HepG2 (cell line): ENCODE measurements around the gene HSP90AB1. TPM values are rescaled to one million over a fixed set of nuclear protein-coding genes. Genes with fewer than 3 reads are reported as not detected.

Experiments
- FOXJ3 ChIP-seq: sonication (generic); formaldehyde crosslinking; IDR thresholded peaks from 2 replicates; pipeline ENCODE4 v1.4.0; 2020; ENCODE audit warnings: missing genetic modification reagents, mild to moderate bottlenecking, borderline replicate concordance
- GABPB1 ChIP-seq: IDR thresholded peaks from 2 replicates; pipeline ENCODE4 v1.6.1; 2016; ENCODE audit warnings: mild to moderate bottlenecking, missing genetic modification reagents, moderate library complexity, missing compliant biosample characterization
- HNRNPL ChIP-seq: fragments of 200-400 bp; formaldehyde crosslinking; IDR thresholded peaks from 2 replicates; pipeline ENCODE4 v1.6.1; 2017; ENCODE audit warnings: mild to moderate bottlenecking, low read depth, low read length
- IRF2 ChIP-seq: IDR thresholded peaks from 2 replicates; pipeline ENCODE4 v1.6.1; 2018; ENCODE audit warnings: missing genetic modification reagents, missing compliant biosample characterization
- KAT7 ChIP-seq: IDR thresholded peaks from 2 replicates; pipeline ENCODE4 v1.6.1; 2018; ENCODE audit warnings: borderline replicate concordance, missing compliant biosample characterization
- LBX2 ChIP-seq: sonication (generic); formaldehyde crosslinking; IDR thresholded peaks from 2 replicates; pipeline ENCODE4 v1.5.0; 2020; ENCODE audit warnings: missing genetic modification reagents, mild to moderate bottlenecking, borderline replicate concordance
- MAF1 ChIP-seq: sonication (generic); formaldehyde crosslinking; IDR thresholded peaks from 2 replicates; pipeline ENCODE4 v1.5.0; 2020; ENCODE audit warnings: missing genetic modification reagents, borderline replicate concordance
- NFE2L1 ChIP-seq: sonication (generic); formaldehyde crosslinking; IDR thresholded peaks from 2 replicates; pipeline ENCODE4 v1.4.0; 2020; ENCODE audit warnings: missing genetic modification reagents, mild to moderate bottlenecking, borderline replicate concordance
- NR1H2 ChIP-seq: sonication (generic); formaldehyde crosslinking; IDR thresholded peaks from 2 replicates; pipeline ENCODE4 v1.8.1; 2022; ENCODE audit warnings: low read depth, missing genetic modification reagents, borderline replicate concordance
- SNAPC4 ChIP-seq: sonication (generic); formaldehyde crosslinking; IDR thresholded peaks from 2 replicates; pipeline ENCODE4 v1.4.0; 2020; ENCODE audit warnings: mild to moderate bottlenecking, missing genetic modification reagents
- THYN1 ChIP-seq: sonication (generic); formaldehyde crosslinking; IDR thresholded peaks from 2 replicates; pipeline ENCODE4 v1.8.1; 2023; ENCODE audit warnings: low read depth, mild to moderate bottlenecking, moderate library complexity, missing genetic modification reagents, borderline replicate concordance
- ZNF354B ChIP-seq: sonication (generic); formaldehyde crosslinking; IDR thresholded peaks from 2 replicates; pipeline ENCODE4 v1.8.0; 2022; ENCODE audit warnings: mild to moderate bottlenecking, missing genetic modification reagents
- ZNF558 ChIP-seq: sonication (generic); formaldehyde crosslinking; IDR thresholded peaks from 2 replicates; pipeline ENCODE4 v1.9.0; 2022; ENCODE audit warnings: mild to moderate bottlenecking, missing genetic modification reagents, borderline replicate concordance
- ZXDC ChIP-seq: sonication (generic); formaldehyde crosslinking; IDR thresholded peaks from 2 replicates; pipeline ENCODE4 v1.5.0; 2020; ENCODE audit warnings: mild to moderate bottlenecking, missing genetic modification reagents
- polyA plus RNA-seq, 8 experiments: library from polyadenylated mRNA; depleted of rRNA in 3 of 8; stranded (reverse) in 7 of 8; unstranded in 1 of 8; fragments of >200 nt; fragmentation: Illumina TruSeq in 4 of 8; extraction: Trizol in 4 of 8; gene quantifications; 2 replicates each; pipeline versions ENCODE4 v1.2.1 to v1.2.3, GENCODE V29; 2011 to 2016; ENCODE audit warnings: low read depth in 4 of 8, missing spikeins in 1 of 8, mixed read lengths in 1 of 8; ENCODE audit not compliant: insufficient read depth in 1 of 8
- total RNA-seq, 5 experiments: library from RNA; depleted of rRNA; stranded (reverse); fragments of >200 nt; fragmentation: Illumina TruSeq; extraction: Trizol; gene quantifications; 2 replicates each; pipeline ENCODE4 v1.2.3, GENCODE V29; 2016; ENCODE audit warnings: low read depth in 1 of 5
- TF ChIP-seq, protein P1 (sequence below): sonication (generic); formaldehyde crosslinking; IDR thresholded peaks from 2 replicates; pipeline ENCODE4 v1.8.0; 2022; ENCODE audit warnings: mild to moderate bottlenecking, missing genetic modification reagents; ENCODE audit not compliant: insufficient replicate concordance
- TF ChIP-seq, protein P2 (sequence below): sonication (generic); formaldehyde crosslinking; IDR thresholded peaks from 2 replicates; pipeline ENCODE4 v1.4.0; 2020; ENCODE audit warnings: low read depth, mild to moderate bottlenecking, missing genetic modification reagents

The HSP90AB1 gene
- total and polyA plus RNA-seq, 2 of the 13 experiments (the other 11 are each of a cell fraction or from before 2014, with no cell fraction given), result 1,325 to 1,472 TPM

DNA sequence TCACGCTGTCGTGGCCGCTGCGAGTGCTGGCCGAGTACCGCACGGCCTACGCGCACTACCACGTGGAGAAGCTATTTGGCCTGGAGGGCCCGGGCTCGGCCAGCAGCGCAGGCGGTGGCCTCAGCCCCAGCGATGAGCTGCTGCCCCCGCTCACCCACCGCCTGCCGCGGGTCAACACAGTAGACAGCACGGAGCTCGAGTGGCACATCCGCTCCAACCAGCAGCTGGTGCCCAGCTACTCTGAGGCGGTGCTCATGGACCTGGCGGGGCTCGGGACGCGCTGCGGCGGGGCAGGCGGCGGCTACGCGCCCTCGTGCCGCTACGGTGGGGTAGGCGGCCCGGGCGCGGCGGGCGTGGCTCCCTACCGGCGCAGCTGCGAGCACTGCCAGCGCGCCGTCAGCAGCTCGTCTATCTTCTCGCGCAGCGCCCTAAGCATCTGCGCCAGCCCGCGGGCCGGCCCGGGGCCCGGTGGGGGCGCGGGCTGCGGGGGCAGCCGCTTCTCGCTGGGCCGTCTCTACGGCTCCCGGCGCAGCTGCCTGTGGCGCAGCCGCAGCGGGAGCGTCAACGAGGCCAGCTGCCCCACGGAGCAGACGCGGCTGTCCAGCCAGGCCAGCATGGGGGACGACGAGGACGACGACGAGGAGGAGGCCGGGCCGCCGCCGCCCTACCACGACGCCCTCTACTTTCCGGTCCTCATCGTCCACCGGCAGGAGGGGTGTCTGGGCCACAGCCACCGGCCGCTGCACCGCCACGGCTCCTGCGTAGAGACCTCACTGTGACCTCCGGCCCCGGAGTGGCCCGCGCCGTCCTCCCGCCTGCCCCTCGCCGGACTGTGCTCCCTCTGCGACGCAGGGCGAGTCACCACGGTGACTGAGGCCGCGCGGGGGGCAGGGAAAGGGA lies 29.1 kb downstream of the HSP90AB1 start (continued):
- TF ChIP-seq THYN1 (no peak), NFE2L1 (no peak), IRF2 (CRISPR knock-in tag) (no peak), NR1H2 (CRISPR knock-in tag) (no peak; the same call in 1 of the 2 replicates), ZNF558 (CRISPR knock-in tag) (no peak), MAF1 (CRISPR knock-in tag) (no peak), ZXDC (no peak), SNAPC4 (CRISPR knock-in tag) (no peak), FOXJ3 (CRISPR knock-in tag) (no peak), KAT7 (CRISPR knock-in tag) (no peak), GABPB1 (CRISPR knock-in tag) (peak; percentile 12; the same call in 1 of the 2 replicates), HNRNPL (no peak), ZNF354B (no peak), LBX2 (CRISPR knock-in tag) (no peak)
- TF ChIP-seq, protein P1, sequence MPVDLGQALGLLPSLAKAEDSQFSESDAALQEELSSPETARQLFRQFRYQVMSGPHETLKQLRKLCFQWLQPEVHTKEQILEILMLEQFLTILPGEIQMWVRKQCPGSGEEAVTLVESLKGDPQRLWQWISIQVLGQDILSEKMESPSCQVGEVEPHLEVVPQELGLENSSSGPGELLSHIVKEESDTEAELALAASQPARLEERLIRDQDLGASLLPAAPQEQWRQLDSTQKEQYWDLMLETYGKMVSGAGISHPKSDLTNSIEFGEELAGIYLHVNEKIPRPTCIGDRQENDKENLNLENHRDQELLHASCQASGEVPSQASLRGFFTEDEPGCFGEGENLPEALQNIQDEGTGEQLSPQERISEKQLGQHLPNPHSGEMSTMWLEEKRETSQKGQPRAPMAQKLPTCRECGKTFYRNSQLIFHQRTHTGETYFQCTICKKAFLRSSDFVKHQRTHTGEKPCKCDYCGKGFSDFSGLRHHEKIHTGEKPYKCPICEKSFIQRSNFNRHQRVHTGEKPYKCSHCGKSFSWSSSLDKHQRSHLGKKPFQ (CRISPR knock-in tag), result no peak
- TF ChIP-seq, protein P2, sequence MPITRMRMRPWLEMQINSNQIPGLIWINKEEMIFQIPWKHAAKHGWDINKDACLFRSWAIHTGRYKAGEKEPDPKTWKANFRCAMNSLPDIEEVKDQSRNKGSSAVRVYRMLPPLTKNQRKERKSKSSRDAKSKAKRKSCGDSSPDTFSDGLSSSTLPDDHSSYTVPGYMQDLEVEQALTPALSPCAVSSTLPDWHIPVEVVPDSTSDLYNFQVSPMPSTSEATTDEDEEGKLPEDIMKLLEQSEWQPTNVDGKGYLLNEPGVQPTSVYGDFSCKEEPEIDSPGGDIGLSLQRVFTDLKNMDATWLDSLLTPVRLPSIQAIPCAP (CRISPR knock-in tag), result no peak
